Stomach (tissue), 9 donors: ENCODE measurements around the gene HJURP. TPM values are rescaled to one million over a fixed set of nuclear protein-coding genes. Genes with fewer than 3 reads are reported as not detected.
A peak's percentile ranks its signal among the peaks of the same experiment; 100 is the strongest.

Experiments
- DNase-seq, 2 donors: peaks; one replicate each; pipeline versions ENCODE4 v3.0.0 to v3.0.0-alpha.2; 2013 to 2019
- H3K27ac ChIP-seq, 5 donors: fragments of 200-600 bp in 4 of 5; sonication (generic) in 4 of 5; one replicate each; pipeline ENCODE4 v1.5.1; 2013 to 2019; ENCODE audit warnings: mild to moderate bottlenecking in 1 of 5, moderate library complexity in 1 of 5
- H3K27me3 ChIP-seq, 3 donors: fragments of 200-600 bp; sonication (generic); one replicate each; pipeline ENCODE4 v1.5.1; 2017 to 2019; ENCODE audit warnings: mixed run types in 1 of 3
- H3K36me3 ChIP-seq, 4 donors: fragments of 200-600 bp; sonication (generic); 1 replicate in 3 of 4; 2 replicates in 1 of 4; pipeline ENCODE4 v1.5.1; 2016 to 2019
- H3K4me1 ChIP-seq, 4 donors: fragments of 200-600 bp; sonication (generic); one replicate each; pipeline ENCODE4 v1.5.1; 2016 to 2019
- H3K4me3 ChIP-seq, 4 donors: fragments of 200-600 bp; sonication (generic) in 3 of 4; one replicate each; pipeline ENCODE4 v1.5.1; 2016 to 2019; ENCODE audit warnings: mild to moderate bottlenecking in 1 of 4
- H3K9me3 ChIP-seq, 4 donors: fragments of 200-600 bp; sonication (generic); one replicate each; pipeline ENCODE4 v1.5.1; 2016 to 2019
- CTCF ChIP-seq, 7 experiments: fragments of 450-650 bp in 4 of 7; fragments of 200-600 bp in 3 of 7; sonication (generic) in 3 of 7; IDR thresholded peaks; one replicate each; pipeline ENCODE4 v1.5.1; 2016 to 2019; ENCODE audit warnings: antibody characterized with exemption in 7 of 7, control low read depth in 2 of 7, mild to moderate bottlenecking in 1 of 7
- EP300 ChIP-seq: sonication (generic); formaldehyde crosslinking; IDR thresholded peaks from one replicate; pipeline ENCODE4 v1.6.1; 2017; ENCODE audit warnings: antibody characterized with exemption
- POLR2A ChIP-seq, 4 donors: fragments of 450-650 bp; IDR thresholded peaks; one replicate each; pipeline ENCODE4 v1.6.1; 2016; ENCODE audit warnings: antibody characterized with exemption in 4 of 4, control low read depth in 2 of 4, mild to moderate bottlenecking in 1 of 4, moderate library complexity in 1 of 4
- POLR2AphosphoS5 ChIP-seq, 3 donors: sonication (generic); formaldehyde crosslinking; IDR thresholded peaks; one replicate each; pipeline ENCODE4 v1.6.1; 2016; ENCODE audit warnings: antibody characterized with exemption in 3 of 3
- WGBS, 5 donors: extraction: QIAGEN DNeasy Blood & Tissue Kit in 3 of 5; methylation state at CpG; one replicate each; pipeline versions ENCODE4 v1.1.5 to v1.1.7; 2013 to 2018; 5-methylcytosine and 5-hydroxymethylcytosine counted together
- intact Hi-C: fragments of 100-400 bp; cut with DNase I; formaldehyde crosslinking; loops from one replicate; pipeline ENCODE4 v1.15.1; 2023; ENCODE audit warnings: low total_unique reads
- polyA plus RNA-seq, 3 donors: library from polyadenylated mRNA; stranded (reverse); fragments of 200-250 nt; gene quantifications; one replicate each; pipeline ENCODE4 v1.2.3, GENCODE V29; 2013
- total RNA-seq, 5 donors: library from RNA; depleted of rRNA; stranded (reverse); fragments of >200 nt; gene quantifications; one replicate each; pipeline versions ENCODE4 v1.1.0 to v1.2.3, GENCODE V29; 2014 to 2016
- donor health status: healthy with polysubstance abuse.
- donor health status: Bipolar disorder and iron deficiency.
- donor health status: healthy.

HJURP gene
- total and polyA plus RNA-seq, 8 donors = 1.2 to 28.3 (median 3.0) TPM

GRCh38 chr2:233817361-233817911 lies 36.9 kb downstream of the HJURP start:
- intact Hi-C loops = no loop called here
- TF ChIP-seq POLR2A (IDR thresholded peaks at IDR 0.05) = no peak
- TF ChIP-seq CTCF (IDR thresholded peaks at IDR 0.05) = no peak
- no peak for TF ChIP-seq POLR2AphosphoS5 (IDR thresholded peaks at IDR 0.05)
- TF ChIP-seq EP300 = no peak
- H3K4me1 ChIP-seq = no peaks in the 10 kb centered on the region
- no peak overlapping the region for H3K4me3 ChIP-seq
- no peaks in the 10 kb centered on the region for H3K36me3 ChIP-seq
- H3K9me3 ChIP-seq = no peaks in the 10 kb centered on the region
- 70 to 83% (median 77%) methylated on average over 3 of the region's 3 CpGs for WGBS, 5 donors
- H3K27me3 ChIP-seq = peaks cover 0 to 4% (median 0%) of the 10 kb centered on the region in 3 donors
- no peak overlapping the region for H3K27ac ChIP-seq
- DNase-seq = peak in 1 of 2 donors; percentile 20

GRCh38 chr2:233816771-233817170 lies 37.6 kb downstream of the HJURP start:
- H3K9me3 ChIP-seq = no peaks in the 10 kb centered on the region
- WGBS, 5 donors = 72 to 78% (median 77%) methylated on average over 4 of the region's 4 CpGs
- no peaks in the 10 kb centered on the region for H3K36me3 ChIP-seq
- no peaks in the 10 kb centered on the region for H3K4me1 ChIP-seq
- H3K27ac ChIP-seq = no peak overlapping the region
- H3K4me3 ChIP-seq = no peak overlapping the region
- intact Hi-C loops = no loop called here
- peaks cover 0 to 4% (median 0%) of the 10 kb centered on the region in 3 donors for H3K27me3 ChIP-seq
- no peak for TF ChIP-seq POLR2AphosphoS5 (IDR thresholded peaks at IDR 0.05)
- TF ChIP-seq POLR2A (IDR thresholded peaks at IDR 0.05) = no peak
- TF ChIP-seq CTCF (IDR thresholded peaks at IDR 0.05) = no peak
- TF ChIP-seq EP300 = no peak
- peak in 1 of 2 donors; percentile 17 for DNase-seq

- no peaks in the 10 kb centered on the region for H3K4me1 ChIP-seq
- H3K27ac ChIP-seq = no peak overlapping the region
- DNase-seq = no peak
- intact Hi-C loops = no loop called here
- WGBS, 5 donors = 51 to 67% (median 61%) methylated on average over 2 of the region's 2 CpGs
- no peak overlapping the region for H3K4me3 ChIP-seq
- H3K27me3 ChIP-seq = peaks cover 0 to 4% (median 0%) of the 10 kb centered on the region in 3 donors
- no peaks in the 10 kb centered on the region for H3K36me3 ChIP-seq
- TF ChIP-seq POLR2AphosphoS5 (IDR thresholded peaks at IDR 0.05) = no peak
- TF ChIP-seq POLR2A (IDR thresholded peaks at IDR 0.05) = no peak
- no peak for TF ChIP-seq CTCF (IDR thresholded peaks at IDR 0.05)
- no peak for TF ChIP-seq EP300
- no peaks in the 10 kb centered on the region for H3K9me3 ChIP-seq
These were observed 38.0 kb downstream of the HJURP start for GRCh38 chr2:233816334-233816733.

GRCh38 chr2:233815861-233816260 lies 38.5 kb downstream of the HJURP start:
- no peaks in the 10 kb centered on the region for H3K4me1 ChIP-seq
- TF ChIP-seq EP300 (no peak), CTCF (IDR thresholded peaks at IDR 0.05) (no peak), POLR2AphosphoS5 (IDR thresholded peaks at IDR 0.05) (no peak), POLR2A (IDR thresholded peaks at IDR 0.05) (no peak)
- DNase-seq = no peak
- H3K27me3 ChIP-seq = peaks cover 0 to 4% (median 0%) of the 10 kb centered on the region in 3 donors
- no peaks in the 10 kb centered on the region for H3K36me3 ChIP-seq
- no peak overlapping the region for H3K4me3 ChIP-seq
- 77 to 93% (median 83%) methylated on average over 6 of the region's 6 CpGs for WGBS, 5 donors
- intact Hi-C loops = no loop called here
- no peaks in the 10 kb centered on the region for H3K9me3 ChIP-seq
- no peak overlapping the region for H3K27ac ChIP-seq
